GM18508 (cell line): Measurements from ENCODE around the gene PAK5.

Source experiments
- ATAC-seq: cut with Tn5 transposase; IDR thresholded peaks from one replicate; pipeline ENCODE4 v1.9.1; 2021; ENCODE audit warnings: moderate number of reproducible peaks; ENCODE audit not compliant: insufficient read depth, unreplicated experiment

PAK5 gene

GRCh38 chr20:9550283-9550682 lies 288.6 kb downstream of the PAK5 start:
- ATAC-seq: no peak

GRCh38 chr20:9543214-9543613 lies 295.7 kb downstream of the PAK5 start:
- ATAC-seq: no peak

- no peak for ATAC-seq
Measured at GRCh38 chr20:9535449-9535848, 303.4 kb downstream of the PAK5 start.

- no peak for ATAC-seq
Measured at GRCh38 chr20:9534025-9534424, 304.9 kb downstream of the PAK5 start.

- no peak for ATAC-seq
Measured at GRCh38 chr20:9532069-9532838, 306.6 kb downstream of the PAK5 start.

GRCh38 chr20:9531581-9531980 lies 307.3 kb downstream of the PAK5 start:
- ATAC-seq: no peak

- ATAC-seq: no peak
Measured at GRCh38 chr20:9523636-9524035, 315.2 kb downstream of the PAK5 start.

GRCh38 chr20:9520086-9520485 lies 318.8 kb downstream of the PAK5 start:
- no peak for ATAC-seq

- ATAC-seq: no peak
Measured at GRCh38 chr20:9518576-9519175, 320.2 kb downstream of the PAK5 start.

GRCh38 chr20:9517297-9518162 lies 321.3 kb downstream of the PAK5 start:
- ATAC-seq: no peak

GRCh38 chr20:9516234-9516871 lies 322.5 kb downstream of the PAK5 start:
- ATAC-seq: no peak

- ATAC-seq: no peak
Measured at GRCh38 chr20:9515741-9516233, 323.1 kb downstream of the PAK5 start.

- ATAC-seq: no peak
Measured at GRCh38 chr20:9515214-9515585, 323.7 kb downstream of the PAK5 start.

- no peak for ATAC-seq
Measured at GRCh38 chr20:9514461-9515213, 324.2 kb downstream of the PAK5 start, which contains the start of gene LAMP5. TSS of gene LAMP5 (plus strand) at chr20:9514590. CDS start at chr20:9514853, 263 bp downstream.

- ATAC-seq: no peak
Measured at GRCh38 chr20:9514072-9514460, 324.8 kb downstream of the PAK5 start.

- peak; percentile 42 for ATAC-seq
Measured at GRCh38 chr20:9510911-9511310, 328.0 kb downstream of the PAK5 start.

GRCh38 chr20:9509246-9509645 lies 329.6 kb downstream of the PAK5 start:
- no peak for ATAC-seq

GRCh38 chr20:9508696-9509178 lies 330.1 kb downstream of the PAK5 start:
- ATAC-seq: no peak

- no peak for ATAC-seq
Measured at GRCh38 chr20:9508240-9508661, 330.6 kb downstream of the PAK5 start.
